GM11168 (cell line): ENCODE results near the gene FAU.

Source experiments
- in situ Hi-C: fragments of 300-500 bp; cut with MboI; formaldehyde crosslinking; loops from one replicate; pipeline ENCODE4 v1.12.0; 2022; ENCODE audit warnings: low sequenced_read_pairs; ENCODE audit not compliant: unreplicated experiment

The FAU gene

GRCh38 chr11:65083834-65084597 lies 37.9 kb downstream of the FAU start, which contains the start of the genes CDCA5 and ZFPL1:
Gene CDCA5, minus strand, starts transcription at chr11:65084040. Its CDS starts 62 bp downstream, at chr11:65083978.
Gene ZFPL1, plus strand, starts transcription at chr11:65084222. Its CDS starts 477 bp downstream, at chr11:65084699.
- in situ Hi-C loops: no loop called here

- in situ Hi-C loops: no loop called here
Observed at GRCh38 chr11:65083134-65083833, 38.6 kb downstream of the FAU start.

GRCh38 chr11:65078786-65079342 lies 43.1 kb downstream of the FAU start:
- in situ Hi-C loops: no loop called here

- in situ Hi-C loops: no loop called here
Observed at GRCh38 chr11:65078151-65078550, 43.8 kb downstream of the FAU start.

GRCh38 chr11:65077451-65077850 lies 44.5 kb downstream of the FAU start:
- in situ Hi-C loops: no loop called here

GRCh38 chr11:65072631-65072966 lies 49.3 kb downstream of the FAU start:
- in situ Hi-C loops: no loop called here

DNA sequence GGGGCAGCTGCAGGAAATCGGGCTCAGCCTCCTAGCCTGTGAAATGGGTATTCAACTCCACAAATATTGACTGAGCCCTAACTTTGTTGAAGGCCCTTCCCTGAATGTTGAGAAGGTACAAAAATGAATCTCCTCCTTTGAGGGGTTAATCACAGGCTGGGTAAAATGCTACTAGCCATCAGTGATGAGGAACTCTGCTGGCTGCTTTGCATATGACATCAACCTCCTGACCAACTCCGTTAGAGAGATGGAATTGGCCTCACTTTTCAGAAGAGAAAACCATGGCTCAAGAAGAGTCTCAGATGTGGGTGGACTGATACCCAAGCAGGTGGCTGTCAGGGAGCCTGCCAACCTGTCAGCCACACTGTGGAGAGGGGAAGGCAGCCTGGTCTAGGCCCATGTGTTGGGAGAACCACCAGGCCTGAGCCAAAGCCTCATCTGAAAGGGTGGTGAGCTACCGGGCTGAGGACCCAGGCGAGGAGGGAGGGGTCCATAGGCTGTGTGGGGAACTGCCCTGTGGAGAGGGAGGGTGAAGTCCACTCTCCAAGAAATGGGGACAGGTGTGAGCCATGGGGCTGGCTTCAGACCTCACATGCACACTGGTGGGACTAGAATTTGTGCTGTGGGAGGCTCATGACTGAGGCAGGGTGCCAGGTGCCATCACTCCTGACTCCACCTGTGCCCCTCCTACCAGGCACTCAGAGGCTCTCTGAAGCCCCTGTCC lies 49.9 kb downstream of the FAU start:
- in situ Hi-C loops: no loop called here
